ENCODE data around the gene ZDHHC12.

ZDHHC12 gene

GRCh38 chr9:128771094-128771721 is 47.3 kb upstream of the ZDHHC12 start:
- Histone ChIP-seq H4K8ac (ENCODE audit: low read depth, low read length) (peak overlapping the region; percentile 55), H3K79me1 (ENCODE audit: low read length) (peaks cover 7% of the 10 kb centered on the region), H3K27me3 (ENCODE audit: insufficient read depth, low read length) (no peaks in the 10 kb centered on the region), H3K4me3 (ENCODE audit: low read depth, low read length) (peak overlapping the region; percentile 85), H4K12ac (ENCODE audit: low read depth, low read length) (peak overlapping the region; percentile 64), H3K4me1 (ENCODE audit: control insufficient read depth in 1 of 2, insufficient read depth in 2 of 2, low read length in 2 of 2) (no peaks in the 10 kb centered on the region), H2BK5ac (ENCODE audit: low read depth, low read length, poor library complexity) (no peak overlapping the region), H3K9ac (ENCODE audit: low read length) (peak overlapping the region; percentile 28), H3K79me2 (ENCODE audit: control insufficient read depth, insufficient read depth, low read length, poor library complexity) (peaks cover 6% of the 10 kb centered on the region), H2BK120ac (ENCODE audit: insufficient read depth, low read length, poor library complexity) (peak overlapping the region; percentile 43), H3K4me2 (ENCODE audit: low read length) (peak overlapping the region; percentile 74), H2AK5ac (ENCODE audit: low read length) (no peak overlapping the region), H3K23ac (ENCODE audit: low read length) (no peak overlapping the region), H3K14ac (ENCODE audit: low read length) (peak overlapping the region; percentile 55), H2AFZ (ENCODE audit: insufficient read depth, low read length, poor library complexity) (peak overlapping the region; percentile 53), H3K27ac (ENCODE audit: low read depth, low read length) (peak overlapping the region; percentile 24), H3K18ac (ENCODE audit: low read length) (peak overlapping the region; percentile 60), H3K4ac (ENCODE audit: low read depth, low read length) (no peak overlapping the region), H4K91ac (ENCODE audit: low read depth, low read length) (peak overlapping the region; percentile 25), H3K9me3 (ENCODE audit: insufficient read depth, low read depth, low read length) (no peaks in the 10 kb centered on the region), H2BK12ac (ENCODE audit: low read length) (no peak overlapping the region), H3K36me3 (ENCODE audit: control insufficient read depth in 1 of 2, insufficient read depth in 2 of 2, low read length in 2 of 2) (peaks cover 0 to 6% of the 10 kb centered on the region in 2 experiments)
- DNase-seq = peak; percentile 11 to 36
- WGBS (ENCODE audit: extremely low coverage, insufficient coverage, insufficient read length) = no CpG with 5 or more reads among the region's 28 CpGs

DNA sequence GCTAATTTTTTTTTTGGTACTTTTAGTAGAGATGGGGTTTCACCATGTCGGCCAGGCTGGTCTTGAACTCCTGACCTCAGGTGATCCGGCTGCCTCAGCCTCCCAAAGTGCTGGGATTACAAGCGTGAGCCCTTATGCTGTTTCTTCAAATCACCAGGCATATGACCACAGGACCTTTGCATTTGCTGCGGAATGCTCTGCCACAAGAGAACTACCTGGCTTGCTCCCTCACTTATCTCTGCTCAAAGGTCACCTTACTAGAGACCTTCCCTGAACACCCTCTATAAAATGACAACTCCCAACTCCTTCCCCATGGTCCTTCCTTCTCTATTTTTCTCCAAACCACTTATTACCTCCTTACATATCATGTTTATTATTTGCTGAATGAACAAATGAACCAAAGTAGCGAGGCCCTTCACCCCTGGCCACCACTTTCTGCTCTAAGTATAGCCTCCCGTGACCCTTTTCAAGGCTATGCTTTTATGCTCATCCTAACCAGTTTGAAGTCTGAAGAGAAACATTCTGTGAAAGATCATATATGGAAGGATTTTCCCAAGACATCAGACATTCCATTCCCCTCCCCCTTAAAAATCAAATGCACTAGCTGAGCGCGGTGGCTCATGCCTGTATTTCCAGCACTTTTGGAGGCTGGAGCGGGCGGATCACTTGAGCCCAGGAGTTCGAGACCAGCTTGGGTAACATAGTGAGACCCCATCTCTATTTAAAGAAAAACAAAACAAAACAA is 46.5 kb upstream of the ZDHHC12 start:
- no peaks in the 10 kb centered on the region for H3K27me3 ChIP-seq (ENCODE audit: insufficient read depth, low read length)
- no peak for DNase-seq

DNA sequence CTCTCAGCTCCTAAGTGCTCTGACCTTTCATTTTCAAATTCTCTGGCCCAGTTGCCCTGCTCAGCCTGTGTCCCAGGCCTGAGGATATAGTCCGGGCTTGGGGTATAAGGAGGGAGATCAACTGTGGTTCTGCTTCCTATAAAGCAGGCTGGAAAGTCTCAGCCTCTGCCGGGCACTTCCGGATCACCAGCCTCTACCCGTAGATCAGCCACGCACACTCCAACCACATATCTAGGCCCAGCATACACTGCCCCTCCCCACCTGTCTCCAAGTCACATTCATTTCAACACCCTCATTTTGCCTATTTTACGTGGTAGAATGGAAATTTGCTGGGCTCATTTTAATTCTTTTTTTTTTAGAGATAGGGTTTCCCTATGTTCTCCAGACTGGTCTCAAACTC is 44.7 kb upstream of the ZDHHC12 start:
- no CpG with 5 or more reads among the region's 6 CpGs for WGBS (ENCODE audit: extremely low coverage, insufficient coverage, insufficient read length)
- no peak overlapping the region for H2BK12ac ChIP-seq (ENCODE audit: low read length)

More for the DNA sequence above, 46.5 kb upstream of the ZDHHC12 start:
- no peaks in the 10 kb centered on the region for H3K9me3 ChIP-seq (ENCODE audit: insufficient read depth, low read depth, low read length)
- H4K91ac ChIP-seq (ENCODE audit: low read depth, low read length) = no peak overlapping the region
- no peak overlapping the region for H3K18ac ChIP-seq (ENCODE audit: low read length)
- no peak overlapping the region for H3K14ac ChIP-seq (ENCODE audit: low read length)
- H3K4me2 ChIP-seq (ENCODE audit: low read length) = peak overlapping the region; percentile 74
- peaks cover 7% of the 10 kb centered on the region for H3K79me1 ChIP-seq (ENCODE audit: low read length)
- H4K8ac ChIP-seq (ENCODE audit: low read depth, low read length) = no peak overlapping the region
- peaks cover 6% of the 10 kb centered on the region for H3K79me2 ChIP-seq (ENCODE audit: control insufficient read depth, insufficient read depth, low read length, poor library complexity)
- H3K23ac ChIP-seq (ENCODE audit: low read length) = no peak overlapping the region
- H3K4ac ChIP-seq (ENCODE audit: low read depth, low read length) = peak overlapping the region; percentile 64
- no CpG with 5 or more reads among the region's 11 CpGs for WGBS (ENCODE audit: extremely low coverage, insufficient coverage, insufficient read length)
- no peak overlapping the region for H2BK5ac ChIP-seq (ENCODE audit: low read depth, low read length, poor library complexity)
- no peak overlapping the region for H3K9ac ChIP-seq (ENCODE audit: low read length)
- H4K12ac ChIP-seq (ENCODE audit: low read depth, low read length) = no peak overlapping the region
- no peak overlapping the region for H3K27ac ChIP-seq (ENCODE audit: low read depth, low read length)
- H3K4me1 ChIP-seq (ENCODE audit: control insufficient read depth in 1 of 2, insufficient read depth in 2 of 2, low read length in 2 of 2) = no peaks in the 10 kb centered on the region
- no peak overlapping the region for H2BK120ac ChIP-seq (ENCODE audit: insufficient read depth, low read length, poor library complexity)
- no peak overlapping the region for H2AFZ ChIP-seq (ENCODE audit: insufficient read depth, low read length, poor library complexity)
- H3K4me3 ChIP-seq (ENCODE audit: low read depth, low read length) = no peak overlapping the region
- no peak overlapping the region for H2BK12ac ChIP-seq (ENCODE audit: low read length)
- H2AK5ac ChIP-seq (ENCODE audit: low read length) = no peak overlapping the region
- peaks cover 0 to 6% of the 10 kb centered on the region in 2 experiments for H3K36me3 ChIP-seq (ENCODE audit: control insufficient read depth in 1 of 2, insufficient read depth in 2 of 2, low read length in 2 of 2)

GRCh38 chr9:128765499-128765898 is 41.6 kb upstream of the ZDHHC12 start:
- Histone ChIP-seq H2AFZ (ENCODE audit: insufficient read depth, low read length, poor library complexity) (no peak overlapping the region), H3K4me2 (ENCODE audit: low read length) (no peak overlapping the region), H3K79me1 (ENCODE audit: low read length) (no peaks in the 10 kb centered on the region), H3K23ac (ENCODE audit: low read length) (no peak overlapping the region), H3K27ac (ENCODE audit: low read depth, low read length) (no peak overlapping the region), H3K14ac (ENCODE audit: low read length) (no peak overlapping the region), H3K79me2 (ENCODE audit: control insufficient read depth, insufficient read depth, low read length, poor library complexity) (no peaks in the 10 kb centered on the region), H2AK5ac (ENCODE audit: low read length) (no peak overlapping the region), H4K8ac (ENCODE audit: low read depth, low read length) (no peak overlapping the region), H3K9ac (ENCODE audit: low read length) (no peak overlapping the region), H3K4me1 (ENCODE audit: control insufficient read depth in 1 of 2, insufficient read depth in 2 of 2, low read length in 2 of 2) (no peaks in the 10 kb centered on the region), H4K12ac (ENCODE audit: low read depth, low read length) (no peak overlapping the region), H2BK5ac (ENCODE audit: low read depth, low read length, poor library complexity) (no peak overlapping the region), H3K9me3 (ENCODE audit: insufficient read depth, low read depth, low read length) (no peaks in the 10 kb centered on the region), H2BK12ac (ENCODE audit: low read length) (no peak overlapping the region), H3K4me3 (ENCODE audit: low read depth, low read length) (no peak overlapping the region), H3K27me3 (ENCODE audit: insufficient read depth, low read length) (no peaks in the 10 kb centered on the region), H3K4ac (ENCODE audit: low read depth, low read length) (no peak overlapping the region), H3K36me3 (ENCODE audit: control insufficient read depth in 1 of 2, insufficient read depth in 2 of 2, low read length in 2 of 2) (peaks cover 0 to 8% of the 10 kb centered on the region in 2 experiments), H3K18ac (ENCODE audit: low read length) (no peak overlapping the region), H4K91ac (ENCODE audit: low read depth, low read length) (no peak overlapping the region), H2BK120ac (ENCODE audit: insufficient read depth, low read length, poor library complexity) (no peak overlapping the region)
- no CpG with 5 or more reads among the region's 3 CpGs for WGBS (ENCODE audit: extremely low coverage, insufficient coverage, insufficient read length)
- no peak for DNase-seq

More for the DNA sequence above, 44.7 kb upstream of the ZDHHC12 start:
- Histone ChIP-seq H3K4me3 (ENCODE audit: low read depth, low read length) (no peak overlapping the region), H2AFZ (ENCODE audit: insufficient read depth, low read length, poor library complexity) (no peak overlapping the region), H3K18ac (ENCODE audit: low read length) (no peak overlapping the region), H3K4me1 (ENCODE audit: control insufficient read depth in 1 of 2, insufficient read depth in 2 of 2, low read length in 2 of 2) (no peaks in the 10 kb centered on the region), H4K12ac (ENCODE audit: low read depth, low read length) (no peak overlapping the region), H4K91ac (ENCODE audit: low read depth, low read length) (no peak overlapping the region), H2AK5ac (ENCODE audit: low read length) (no peak overlapping the region), H2BK5ac (ENCODE audit: low read depth, low read length, poor library complexity) (no peak overlapping the region), H3K36me3 (ENCODE audit: control insufficient read depth in 1 of 2, insufficient read depth in 2 of 2, low read length in 2 of 2) (peaks cover 0 to 6% of the 10 kb centered on the region in 2 experiments), H3K4ac (ENCODE audit: low read depth, low read length) (no peak overlapping the region), H3K23ac (ENCODE audit: low read length) (no peak overlapping the region), H3K14ac (ENCODE audit: low read length) (no peak overlapping the region), H3K9me3 (ENCODE audit: insufficient read depth, low read depth, low read length) (no peaks in the 10 kb centered on the region), H3K79me2 (ENCODE audit: control insufficient read depth, insufficient read depth, low read length, poor library complexity) (peaks cover 6% of the 10 kb centered on the region), H3K27me3 (ENCODE audit: insufficient read depth, low read length) (no peaks in the 10 kb centered on the region), H3K79me1 (ENCODE audit: low read length) (peaks cover 7% of the 10 kb centered on the region), H3K27ac (ENCODE audit: low read depth, low read length) (no peak overlapping the region), H4K8ac (ENCODE audit: low read depth, low read length) (no peak overlapping the region), H3K4me2 (ENCODE audit: low read length) (no peak overlapping the region), H3K9ac (ENCODE audit: low read length) (no peak overlapping the region), H2BK120ac (ENCODE audit: insufficient read depth, low read length, poor library complexity) (no peak overlapping the region)
- DNase-seq = no peak

Data from trophoblast cell (in vitro differentiated cells and primary cell).